ENCODE results near the gene CDC42BPA. TPM values are rescaled to one million over a fixed set of nuclear protein-coding genes. Genes with fewer than 3 reads are reported as not detected.

The CDC42BPA gene
- total RNA-seq, 1 donor from 2014 or later, result 40.3 TPM

DNA sequence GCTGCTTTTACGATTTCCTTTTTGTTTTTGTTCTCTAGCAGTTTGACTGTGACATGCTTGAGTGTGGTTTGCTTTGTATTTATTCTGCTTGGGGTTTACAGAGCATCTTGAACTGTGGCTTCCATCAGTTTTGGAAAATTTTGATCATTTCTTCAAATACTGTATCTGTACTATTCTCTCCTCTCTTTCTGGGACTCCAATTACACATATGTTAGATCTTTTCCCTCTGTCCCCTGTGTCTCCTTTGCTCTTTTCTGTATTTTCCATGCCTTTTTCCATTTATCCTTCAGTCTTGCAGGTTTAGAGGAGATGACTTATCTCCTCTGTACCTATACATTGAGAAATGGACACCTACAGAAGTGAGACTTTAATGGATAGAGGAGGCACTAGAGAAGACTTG, 346.5 kb downstream of the CDC42BPA start:
- DNase-seq, result no peak
- H3K4me3 ChIP-seq, result no peak overlapping the region
- peaks cover 9% of the 10 kb centered on the region for H3K9me3 ChIP-seq
- H3K27ac ChIP-seq, result no peak overlapping the region
- H3K4me1 ChIP-seq, result peaks cover 27% of the 10 kb centered on the region
- peaks cover 16% of the 10 kb centered on the region for H3K36me3 ChIP-seq
- TF ChIP-seq, protein P1, sequence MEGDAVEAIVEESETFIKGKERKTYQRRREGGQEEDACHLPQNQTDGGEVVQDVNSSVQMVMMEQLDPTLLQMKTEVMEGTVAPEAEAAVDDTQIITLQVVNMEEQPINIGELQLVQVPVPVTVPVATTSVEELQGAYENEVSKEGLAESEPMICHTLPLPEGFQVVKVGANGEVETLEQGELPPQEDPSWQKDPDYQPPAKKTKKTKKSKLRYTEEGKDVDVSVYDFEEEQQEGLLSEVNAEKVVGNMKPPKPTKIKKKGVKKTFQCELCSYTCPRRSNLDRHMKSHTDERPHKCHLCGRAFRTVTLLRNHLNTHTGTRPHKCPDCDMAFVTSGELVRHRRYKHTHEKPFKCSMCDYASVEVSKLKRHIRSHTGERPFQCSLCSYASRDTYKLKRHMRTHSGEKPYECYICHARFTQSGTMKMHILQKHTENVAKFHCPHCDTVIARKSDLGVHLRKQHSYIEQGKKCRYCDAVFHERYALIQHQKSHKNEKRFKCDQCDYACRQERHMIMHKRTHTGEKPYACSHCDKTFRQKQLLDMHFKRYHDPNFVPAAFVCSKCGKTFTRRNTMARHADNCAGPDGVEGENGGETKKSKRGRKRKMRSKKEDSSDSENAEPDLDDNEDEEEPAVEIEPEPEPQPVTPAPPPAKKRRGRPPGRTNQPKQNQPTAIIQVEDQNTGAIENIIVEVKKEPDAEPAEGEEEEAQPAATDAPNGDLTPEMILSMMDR (IDR thresholded peaks at IDR 0.05), result no peak
- no peak for ATAC-seq
- no peaks in the 10 kb centered on the region for H3K27me3 ChIP-seq (ENCODE audit: low read depth)
- intact Hi-C loops (cut with DNase I), result no loop called here

DNA sequence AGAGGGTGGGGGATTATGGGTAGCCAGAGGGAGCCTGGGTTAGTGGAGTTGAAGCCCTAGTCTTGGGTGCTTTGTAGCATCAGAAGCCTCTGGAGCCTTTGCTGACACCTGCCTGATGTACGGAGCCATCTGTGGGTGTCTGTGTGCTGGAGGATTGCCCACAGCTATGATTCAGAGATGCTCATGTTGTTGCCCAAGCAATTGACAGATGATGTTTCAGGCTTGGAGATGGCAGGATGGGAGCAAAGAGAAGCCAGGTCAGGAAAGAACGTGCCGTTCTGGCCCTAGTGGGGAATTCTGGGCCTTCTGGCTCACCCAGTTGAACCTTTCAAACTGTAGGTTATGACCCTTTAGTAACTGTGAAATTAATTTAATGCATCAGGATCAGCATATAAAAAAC, 350.6 kb downstream of the CDC42BPA start:
- ATAC-seq, result peak in 1 of 2 donors; percentile 31
- TF ChIP-seq, protein P1 (IDR thresholded peaks at IDR 0.05), result no peak
- Histone ChIP-seq H3K36me3 (peaks cover 39% of the 10 kb centered on the region), H3K27ac (no peak overlapping the region), H3K4me1 (no peaks in the 10 kb centered on the region), H3K27me3 (ENCODE audit: low read depth) (no peaks in the 10 kb centered on the region), H3K9me3 (peaks cover 9% of the 10 kb centered on the region), H3K4me3 (no peak overlapping the region)
- intact Hi-C loops (cut with DNase I), result no loop called here
- DNase-seq, result no peak

DNA sequence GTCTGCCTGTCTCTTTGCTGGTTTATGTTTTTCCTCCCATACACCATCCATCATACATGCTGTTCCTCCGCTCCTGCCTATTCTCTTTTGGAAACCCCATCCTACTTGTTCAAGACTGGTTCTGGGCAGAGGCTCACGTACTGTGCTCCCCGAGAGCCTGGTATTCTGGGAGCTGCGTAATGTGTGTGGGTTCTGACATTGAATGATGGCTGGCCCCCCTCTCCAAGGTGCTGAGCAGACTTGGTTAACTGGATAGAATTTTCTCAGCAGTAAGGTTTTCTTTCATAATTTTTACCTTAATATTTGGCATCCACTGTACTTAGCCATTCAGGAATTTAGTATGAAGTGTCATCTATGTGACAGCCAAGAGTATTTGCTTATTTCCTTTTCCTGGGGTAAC, 351.6 kb downstream of the CDC42BPA start:
- intact Hi-C loops (cut with DNase I), result no loop called here
- TF ChIP-seq, protein P1 (IDR thresholded peaks at IDR 0.05), result no peak
- no peaks in the 10 kb centered on the region for H3K4me1 ChIP-seq
- peaks cover 5% of the 10 kb centered on the region for H3K9me3 ChIP-seq
- no peaks in the 10 kb centered on the region for H3K27me3 ChIP-seq (ENCODE audit: low read depth)
- no peak for ATAC-seq
- H3K36me3 ChIP-seq, result peaks cover 49% of the 10 kb centered on the region
- DNase-seq, result no peak
- no peak overlapping the region for H3K4me3 ChIP-seq
- no peak overlapping the region for H3K27ac ChIP-seq

DNA sequence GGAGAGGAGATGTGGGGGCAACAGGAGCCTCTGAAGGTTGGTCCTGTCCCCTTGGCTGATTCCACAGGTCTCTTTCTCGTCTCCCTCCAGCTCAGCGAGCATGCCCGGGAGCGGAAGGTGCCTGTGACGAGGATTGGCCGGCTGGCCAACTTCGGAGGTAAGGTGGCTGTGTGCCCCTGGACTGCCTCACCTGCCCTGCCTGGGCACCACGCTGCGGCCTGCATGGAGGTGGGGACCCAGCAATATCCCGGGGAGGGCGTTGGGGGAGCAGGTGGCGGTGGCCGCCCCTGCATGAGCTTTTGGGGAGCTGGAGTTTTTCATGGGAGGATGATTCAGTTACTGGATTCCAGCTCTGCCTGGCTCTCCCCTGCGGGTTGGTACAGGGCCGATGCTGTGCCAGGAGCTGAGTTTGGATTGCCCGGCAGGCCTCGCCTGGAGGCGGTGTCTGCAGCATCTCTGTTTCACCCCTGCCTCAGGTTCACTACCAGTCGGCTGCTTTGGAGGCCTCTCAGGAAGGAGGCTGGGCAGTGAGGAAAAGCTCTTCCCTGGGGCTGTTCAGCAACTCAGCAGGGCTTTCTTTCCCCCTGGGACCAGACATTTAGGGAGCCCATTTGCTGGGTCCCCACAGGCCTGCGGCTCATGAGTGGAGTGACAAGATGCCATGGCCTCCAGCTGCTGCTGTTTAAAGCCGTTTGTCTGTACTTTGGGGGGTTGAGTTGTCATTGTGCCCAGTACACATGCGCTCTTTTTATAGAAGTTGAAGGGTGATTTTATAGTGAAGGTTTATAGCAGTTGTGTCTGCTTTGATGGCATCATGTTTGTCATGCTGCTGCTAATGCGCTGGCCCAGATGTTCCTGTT, 352.5 kb downstream of the CDC42BPA start:
- TF ChIP-seq, protein P1 (IDR thresholded peaks at IDR 0.05), result no peak
- no peaks in the 10 kb centered on the region for H3K27me3 ChIP-seq (ENCODE audit: low read depth)
- intact Hi-C loops (cut with DNase I), result no loop called here
- no peaks in the 10 kb centered on the region for H3K9me3 ChIP-seq
- no peak overlapping the region for H3K27ac ChIP-seq
- ATAC-seq, result no peak
- DNase-seq, result no peak
- no peak overlapping the region for H3K4me3 ChIP-seq
- peaks cover 49% of the 10 kb centered on the region for H3K36me3 ChIP-seq
- no peaks in the 10 kb centered on the region for H3K4me1 ChIP-seq

DNA sequence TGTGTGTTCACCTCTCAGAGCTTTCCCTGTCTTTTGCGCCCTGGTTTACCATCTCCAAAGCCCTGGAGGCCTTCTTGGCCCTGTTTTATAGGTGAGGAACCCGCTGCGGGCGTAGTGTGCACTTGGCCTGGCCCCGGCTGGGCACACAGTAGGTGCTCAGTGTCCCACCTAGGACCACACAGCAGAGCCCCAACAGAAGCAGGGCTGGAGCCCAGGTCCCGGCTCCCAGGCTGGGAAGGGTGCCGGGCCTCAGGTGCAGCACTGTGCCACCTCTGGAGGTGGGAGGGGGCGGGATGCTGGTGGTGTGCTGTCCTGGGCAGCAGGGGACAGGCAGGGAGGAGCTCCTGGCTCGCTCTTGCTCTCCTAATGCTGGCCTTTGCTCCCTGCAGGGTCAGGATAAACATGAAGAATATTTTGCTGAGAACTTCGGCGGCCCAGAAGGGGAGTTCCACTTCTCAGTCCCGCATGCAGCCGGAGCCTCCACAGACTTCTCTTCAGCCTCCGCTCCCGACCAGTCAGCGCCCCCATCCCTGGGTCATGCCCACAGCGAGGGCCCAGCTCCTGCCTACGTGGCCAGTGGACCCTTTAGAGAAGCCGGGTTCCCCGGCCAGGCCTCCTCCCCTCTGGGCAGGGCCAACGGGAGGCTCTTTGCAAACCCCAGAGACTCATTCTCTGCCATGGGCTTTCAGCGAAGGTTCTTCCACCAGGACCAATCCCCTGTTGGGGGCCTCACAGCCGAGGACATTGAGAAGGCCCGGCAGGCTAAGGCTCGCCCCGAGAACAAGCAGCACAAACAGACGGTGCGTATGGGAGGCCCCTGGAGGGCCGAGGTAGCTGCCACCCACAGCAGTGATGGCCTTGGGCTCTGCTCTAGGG, 353.4 kb downstream of the CDC42BPA start:
- DNase-seq, result no peak
- no peak overlapping the region for H3K27ac ChIP-seq
- H3K36me3 ChIP-seq, result peaks cover 44% of the 10 kb centered on the region
- H3K27me3 ChIP-seq (ENCODE audit: low read depth), result no peaks in the 10 kb centered on the region
- H3K4me3 ChIP-seq, result no peak overlapping the region
- TF ChIP-seq, protein P1 (IDR thresholded peaks at IDR 0.05), result no peak
- intact Hi-C loops (cut with DNase I), result no loop called here
- H3K9me3 ChIP-seq, result no peaks in the 10 kb centered on the region
- no peak for ATAC-seq
- H3K4me1 ChIP-seq, result no peaks in the 10 kb centered on the region
